SK-N-SH (cell line): ENCODE results near the gene HTT. TPM values are rescaled to one million over a fixed set of nuclear protein-coding genes. Genes with fewer than 3 reads are reported as not detected.

Experiments used
- CTCF ChIA-PET: fragments of 300-600, 350-600 bp; formaldehyde crosslinking; extraction: SDS; loops from one replicate; lab custom pipeline; 2021; lab: Yijun Ruan, JAX
- POLR2A ChIA-PET: fragments of 350-600 bp; sonication (Branson Sonifier 250); formaldehyde crosslinking; extraction: SDS; loops from one replicate; lab custom pipeline; 2020; ENCODE audit warnings: antibody characterized with exemption, inconsistent platforms; lab: Yijun Ruan, JAX
- DNase-seq: peaks from one replicate; pipeline ENCODE4 v3.0.0; 2012
- H2AFZ ChIP-seq: fragments of 200-600 bp; sonication (generic); 2 replicates; pipeline ENCODE4 v1.8.1; 2016; ENCODE audit warnings: antibody characterized with exemption, mild to moderate bottlenecking, low read depth
- H3F3A ChIP-seq: fragments of 200-600 bp; sonication (generic); replicated peaks from 2 replicates; pipeline ENCODE3; 2016; ENCODE audit warnings: antibody characterized with exemption, mild to moderate bottlenecking; ENCODE audit not compliant: insufficient read depth
- H3K27ac ChIP-seq, 2 experiments: fragments of 200-500 bp in 1 of 2; fragments of 200-600 bp in 1 of 2; sonication (Bioruptor generic) in 1 of 2; sonication (generic), shearing (Covaris generic) in 1 of 2; 2 replicates each; pipeline versions ENCODE4 v1.5.1 to v1.6.1; 2014 to 2016; ENCODE audit warnings: low read depth in 2 of 2, inconsistent platforms in 1 of 2, low read length in 1 of 2, mild to moderate bottlenecking in 1 of 2, mixed read lengths in 1 of 2
- H3K27me3 ChIP-seq: fragments of 200-600 bp; sonication (generic), shearing (Covaris generic); 2 replicates; pipeline ENCODE4 v1.6.1; 2016; ENCODE audit warnings: mixed run types; ENCODE audit not compliant: insufficient read depth
- H3K36me3 ChIP-seq, 2 experiments: fragments of 200-500 bp in 1 of 2; fragments of 200-600 bp in 1 of 2; sonication (Bioruptor generic) in 1 of 2; sonication (generic) in 1 of 2; replicated peaks in 1 of 2; 2 replicates each; pipeline versions ENCODE3 to v1.5.1; 2014 to 2016; ENCODE audit warnings: low read length in 1 of 2, mild to moderate bottlenecking in 1 of 2; ENCODE audit not compliant: insufficient read depth in 2 of 2, control insufficient read depth in 1 of 2
- H3K4me1 ChIP-seq, 2 experiments: fragments of 200-500 bp in 1 of 2; fragments of 200-600 bp in 1 of 2; sonication (Bioruptor generic) in 1 of 2; sonication (generic), shearing (Covaris generic) in 1 of 2; 2 replicates each; pipeline versions ENCODE4 v1.5.1 to v1.6.1; 2014 to 2016; ENCODE audit warnings: low read depth in 1 of 2, low read length in 1 of 2, mixed run types in 1 of 2; ENCODE audit not compliant: insufficient read depth in 2 of 2, control insufficient read depth in 1 of 2
- H3K4me2 ChIP-seq: fragments of 200-600 bp; sonication (generic), shearing (Covaris generic); 2 replicates; pipeline ENCODE4 v1.6.1; 2017; ENCODE audit warnings: mixed run types
- H3K4me3 ChIP-seq, 2 experiments: fragments of 200-500 bp in 1 of 2; fragments of 200-600 bp in 1 of 2; sonication (Bioruptor generic) in 1 of 2; sonication (generic), shearing (Covaris generic) in 1 of 2; 2 replicates each; pipeline versions ENCODE4 v1.5.1 to v1.8.1; 2014 to 2016; ENCODE audit warnings: low read depth in 2 of 2, inconsistent platforms in 1 of 2, low read length in 1 of 2, mild to moderate bottlenecking in 1 of 2, mixed read lengths in 1 of 2, moderate library complexity in 1 of 2
- H3K79me2 ChIP-seq: fragments of 200-600 bp; sonication (generic); 2 replicates; pipeline ENCODE4 v1.8.1; 2017; ENCODE audit warnings: mild to moderate bottlenecking; ENCODE audit not compliant: insufficient read depth
- H3K9ac ChIP-seq: fragments of 200-600 bp; sonication (generic); 2 replicates; pipeline ENCODE4 v1.6.1; 2017; ENCODE audit warnings: mixed run types
- H3K9me2 ChIP-seq: fragments of 200-600 bp; sonication (generic); 2 replicates; pipeline ENCODE4 v1.6.1; 2017; ENCODE audit warnings: mixed run types
- H3K9me3 ChIP-seq: fragments of 200-600 bp; sonication (generic); 2 replicates; pipeline ENCODE4 v1.6.1; 2017; ENCODE audit warnings: mixed run types, mild to moderate bottlenecking, moderate library complexity
- H4K20me1 ChIP-seq: fragments of 200-600 bp; sonication (generic); 2 replicates; pipeline ENCODE4 v1.6.1; 2017; ENCODE audit warnings: mild to moderate bottlenecking, mixed run types; ENCODE audit not compliant: insufficient read depth
- CHD2 ChIP-seq: fragments of 150-350 bp; IDR thresholded peaks from 2 replicates; pipeline ENCODE4 v1.6.1; 2018; ENCODE audit warnings: low read length; ENCODE audit not compliant: partially characterized antibody
- CTCF ChIP-seq: fragments of 200-600 bp; sonication (generic); IDR thresholded peaks from 2 replicates; pipeline ENCODE4 v1.6.1; 2017; ENCODE audit warnings: antibody characterized with exemption, mild to moderate bottlenecking, moderate library complexity
- FOXJ3 ChIP-seq: sonication (generic); formaldehyde crosslinking; IDR thresholded peaks from 2 replicates; pipeline ENCODE4 v1.5.1; 2020; ENCODE audit warnings: mild to moderate bottlenecking, missing genetic modification reagents
- FOXM1 ChIP-seq: IDR thresholded peaks from 2 replicates; pipeline ENCODE4 v1.4.0; 2012; ENCODE audit warnings: low read depth, mild to moderate bottlenecking
- GABPA ChIP-seq: IDR thresholded peaks from 2 replicates; pipeline ENCODE4 v1.4.0; 2012; ENCODE audit warnings: low read depth, mild to moderate bottlenecking
- IRF3 ChIP-seq: fragments of 150-350 bp; IDR thresholded peaks from 2 replicates; pipeline ENCODE4 v1.6.1; 2016; ENCODE audit warnings: mild to moderate bottlenecking, low read depth, low read length
- MEF2A ChIP-seq: IDR thresholded peaks from 2 replicates; pipeline ENCODE4 v1.4.0; 2012; ENCODE audit warnings: low read depth, borderline replicate concordance
- MXI1 ChIP-seq: IDR thresholded peaks from 2 replicates; pipeline ENCODE4 v1.6.1; 2012; ENCODE audit warnings: mild to moderate bottlenecking, low read depth, low read length, improper control_type of control experiment
- NRF1 ChIP-seq: IDR thresholded peaks from 2 replicates; pipeline ENCODE4 v1.6.1; 2012; ENCODE audit warnings: low read depth, mild to moderate bottlenecking, low read length
- POLR2AphosphoS5 ChIP-seq: IDR thresholded peaks from 2 replicates; pipeline ENCODE4 v1.6.1; 2012; ENCODE audit warnings: low read depth, low read length
- REST ChIP-seq: IDR thresholded peaks from 2 replicates; pipeline ENCODE4 v1.6.1; 2012; ENCODE audit warnings: mild to moderate bottlenecking, low read depth, low read length, moderate library complexity
- RFX5 ChIP-seq: IDR thresholded peaks from 2 replicates; pipeline ENCODE4 v1.6.1; 2012; ENCODE audit warnings: mild to moderate bottlenecking, improper control_type of control experiment, low read length
- SMC3 ChIP-seq: IDR thresholded peaks from 2 replicates; pipeline ENCODE4 v1.6.1; 2012; ENCODE audit warnings: low read depth, low read length, improper control_type of control experiment
- TAF1 ChIP-seq: IDR thresholded peaks from 2 replicates; pipeline ENCODE4 v1.6.1; 2012; ENCODE audit warnings: low read depth, mild to moderate bottlenecking, low read length, moderate library complexity, borderline replicate concordance
- USF1 ChIP-seq: IDR thresholded peaks from 2 replicates; pipeline ENCODE4 v1.4.0; 2012; ENCODE audit warnings: low read depth, borderline replicate concordance
- WGBS: methylation state at CpG from one replicate; pipeline ENCODE4 v1.1.6; 2017; ENCODE audit warnings: low lambda C conversion rate; 5-methylcytosine and 5-hydroxymethylcytosine counted together
- polyA plus RNA-seq, 3 experiments: library from polyadenylated mRNA; depleted of rRNA; stranded (reverse); fragments of >200 nt; gene quantifications; 2 replicates each; pipeline ENCODE4 v1.2.3, GENCODE V29; 2012

HTT gene
- polyA plus RNA-seq, 1 of the 3 experiments (the other 2 are of a cell fraction) = 11.3 TPM

- Histone ChIP-seq H3K36me3 (no peaks in the 10 kb centered on the region), H4K20me1 (no peaks in the 10 kb centered on the region), H3K9ac (no peak overlapping the region), H3K27me3 (no peaks in the 10 kb centered on the region), H3F3A (no peaks in the 10 kb centered on the region), H3K4me3 (no peak overlapping the region), H2AFZ (no peak overlapping the region), H3K27ac (no peak overlapping the region), H3K9me3 (no peaks in the 10 kb centered on the region), H3K79me2 (no peaks in the 10 kb centered on the region), H3K4me2 (no peak overlapping the region), H3K9me2 (no peaks in the 10 kb centered on the region), H3K4me1 (no peaks in the 10 kb centered on the region)
- POLR2A ChIA-PET = no interaction called here
- no peak for TF ChIP-seq MXI1
- no peak for TF ChIP-seq TAF1
- no peak for TF ChIP-seq GABPA
- TF ChIP-seq MEF2A = no peak
- TF ChIP-seq RFX5 = no peak
- no peak for TF ChIP-seq FOXJ3 (CRISPR knock-in tag)
- TF ChIP-seq CTCF = no peak
- no peak for TF ChIP-seq CHD2
- TF ChIP-seq SMC3 = no peak
- no peak for TF ChIP-seq NRF1
- no peak for TF ChIP-seq IRF3
- TF ChIP-seq REST = no peak
- no peak for TF ChIP-seq USF1
- no peak for TF ChIP-seq FOXM1
- no peak for TF ChIP-seq POLR2AphosphoS5
- DNase-seq = no peak
- CTCF ChIA-PET = no interaction called here
- WGBS = 76% methylated on average over 13 of the region's 24 CpGs
Measured at GRCh38 chr4:3284734-3285557, 210.5 kb downstream of the HTT start.
